NOMO-1 (cell line): Measurements from ENCODE around the gene LINC01488.

Experiments
- DNase-seq, 2 experiments: peaks; one replicate each; lab custom pipeline; 2025; ENCODE audit not compliant: unreplicated experiment in 2 of 2; lab: John Stamatoyannopoulos, UW

LINC01488 gene

DNA sequence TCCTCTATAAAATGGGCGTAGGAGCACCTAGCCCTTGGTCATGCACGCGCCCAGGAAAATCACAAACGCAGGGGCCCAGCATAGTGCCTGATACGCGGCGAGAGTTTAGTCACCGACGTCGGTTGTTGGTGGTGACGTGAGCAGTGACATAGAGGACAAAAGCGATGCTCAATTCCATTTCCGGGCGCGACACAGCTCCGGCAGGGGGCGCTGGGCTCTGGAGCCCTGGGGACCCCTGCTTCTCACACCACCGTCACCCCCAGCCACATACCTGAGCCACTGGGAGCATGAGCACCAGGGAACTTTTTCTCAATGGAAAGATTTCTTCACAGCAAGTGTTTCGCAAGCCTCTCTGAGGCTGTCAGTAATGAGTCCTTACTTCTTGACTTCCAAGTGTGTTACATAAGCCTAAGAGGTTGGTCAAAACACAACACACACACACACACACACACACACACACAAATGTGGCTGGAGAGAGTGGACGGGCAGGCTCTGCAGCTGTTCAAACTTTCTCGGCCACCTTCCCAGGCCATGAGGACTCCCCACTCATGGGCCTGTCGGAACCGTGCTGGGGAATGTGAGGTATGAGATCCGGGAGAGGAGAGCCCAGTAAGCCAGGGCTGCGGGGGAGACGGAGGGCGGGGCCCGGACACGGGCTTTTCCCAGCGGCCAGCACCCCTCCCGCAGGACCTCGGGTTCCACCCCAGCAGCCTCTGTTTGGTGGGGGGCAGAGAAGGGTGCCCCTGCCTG is 36.9 kb upstream of the LINC01488 start:
- peak; percentile 86 to 87 for DNase-seq

- peak; percentile 33 to 72 for DNase-seq
Measured at GRCh38 chr11:69445131-69445470, 36.4 kb upstream of the LINC01488 start.

DNA sequence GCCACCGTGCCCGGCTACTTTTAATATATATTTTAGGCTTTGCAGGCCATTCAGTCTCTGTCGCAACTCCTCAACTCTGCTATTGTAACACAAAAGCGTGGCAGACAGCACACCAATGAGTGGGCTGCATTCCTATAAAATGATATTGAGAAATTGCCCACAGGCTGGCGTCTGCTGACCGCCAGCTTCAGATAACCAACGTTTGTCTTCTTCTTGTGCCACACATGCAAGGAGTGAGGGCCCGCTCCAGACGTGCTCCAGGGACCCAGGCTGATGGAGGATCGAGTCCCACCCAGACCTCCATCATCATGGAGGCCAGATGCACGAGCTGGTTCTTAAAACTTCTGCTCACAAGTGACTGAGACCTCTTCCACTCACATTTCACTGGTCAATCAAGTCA is 35.4 kb upstream of the LINC01488 start:
- DNase-seq, result peak in 1 of 2 experiments; percentile 9

GRCh38 chr11:69447786-69448185 is 33.7 kb upstream of the LINC01488 start:
- no peak for DNase-seq

GRCh38 chr11:69448471-69449284 is 32.8 kb upstream of the LINC01488 start:
- DNase-seq, result no peak

DNA sequence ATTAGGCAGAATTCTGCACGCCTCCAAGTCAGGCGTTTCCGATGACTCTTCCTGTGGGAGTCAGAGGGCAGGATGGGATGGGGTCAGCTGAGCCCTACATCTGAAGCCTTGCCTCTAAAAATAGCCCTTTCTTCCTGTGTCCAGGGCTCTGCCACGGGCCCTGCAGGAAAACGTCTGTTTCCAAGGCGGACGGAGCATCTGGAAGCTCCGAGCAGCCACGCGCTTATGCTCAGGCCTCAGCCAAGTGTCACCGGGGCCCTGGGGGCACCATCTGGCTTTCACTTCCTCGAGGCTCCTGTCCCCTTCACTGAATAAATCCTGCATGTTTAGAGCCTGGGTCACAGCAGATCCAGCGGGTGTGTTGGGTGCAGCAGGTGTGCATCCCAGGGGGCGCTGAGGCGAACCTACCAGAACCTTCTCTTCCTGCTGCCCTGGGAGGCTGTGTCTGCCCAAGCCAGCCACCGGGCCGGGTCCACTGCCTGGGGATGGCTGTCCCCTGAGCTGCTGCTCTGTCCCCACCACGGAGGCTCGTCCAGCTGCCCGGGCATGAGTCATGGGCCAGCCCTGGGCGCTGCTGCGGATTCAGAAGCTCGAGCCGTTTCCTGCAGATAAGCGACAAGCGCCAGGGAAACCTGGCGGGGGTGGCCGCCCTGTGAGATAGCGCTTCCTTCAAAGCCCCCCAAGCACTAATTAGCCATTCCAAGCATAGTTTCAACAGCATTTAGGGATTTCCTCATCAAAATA is 32.0 kb upstream of the LINC01488 start:
- DNase-seq, result peak; percentile 10 to 24

- no peak for DNase-seq
Measured at GRCh38 chr11:69450064-69450856, 31.2 kb upstream of the LINC01488 start.

GRCh38 chr11:69450857-69451220 is 30.6 kb upstream of the LINC01488 start:
- no peak for DNase-seq

GRCh38 chr11:69451289-69451688 is 30.2 kb upstream of the LINC01488 start:
- DNase-seq, result no peak

- no peak for DNase-seq
Measured at GRCh38 chr11:69452206-69452987, 29.1 kb upstream of the LINC01488 start.

- no peak for DNase-seq
Measured at GRCh38 chr11:69453151-69453550, 28.3 kb upstream of the LINC01488 start.

GRCh38 chr11:69454018-69454417 is 27.4 kb upstream of the LINC01488 start:
- DNase-seq, result no peak

- DNase-seq, result no peak
Measured at GRCh38 chr11:69455969-69456368, 25.5 kb upstream of the LINC01488 start.

DNA sequence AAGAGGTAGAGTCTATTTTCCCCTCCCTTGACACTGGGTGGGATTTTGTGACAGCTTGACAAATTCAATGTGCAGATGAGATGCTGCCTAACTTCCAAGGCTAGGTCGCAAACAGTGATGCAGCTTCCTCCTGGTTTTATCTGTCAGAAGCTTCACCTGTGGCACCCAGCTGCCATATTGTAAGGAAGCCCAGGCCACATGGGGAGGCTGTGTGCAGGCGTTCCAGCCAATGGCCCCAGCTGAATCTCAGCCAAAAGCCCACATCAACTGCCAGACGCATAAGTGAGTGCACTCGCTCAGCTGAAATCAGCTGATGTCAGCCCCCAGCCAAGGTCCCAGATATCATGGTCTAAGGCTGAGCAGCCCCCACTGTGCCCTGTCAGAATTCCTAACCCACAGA is 24.8 kb upstream of the LINC01488 start:
- DNase-seq, result no peak

DNA sequence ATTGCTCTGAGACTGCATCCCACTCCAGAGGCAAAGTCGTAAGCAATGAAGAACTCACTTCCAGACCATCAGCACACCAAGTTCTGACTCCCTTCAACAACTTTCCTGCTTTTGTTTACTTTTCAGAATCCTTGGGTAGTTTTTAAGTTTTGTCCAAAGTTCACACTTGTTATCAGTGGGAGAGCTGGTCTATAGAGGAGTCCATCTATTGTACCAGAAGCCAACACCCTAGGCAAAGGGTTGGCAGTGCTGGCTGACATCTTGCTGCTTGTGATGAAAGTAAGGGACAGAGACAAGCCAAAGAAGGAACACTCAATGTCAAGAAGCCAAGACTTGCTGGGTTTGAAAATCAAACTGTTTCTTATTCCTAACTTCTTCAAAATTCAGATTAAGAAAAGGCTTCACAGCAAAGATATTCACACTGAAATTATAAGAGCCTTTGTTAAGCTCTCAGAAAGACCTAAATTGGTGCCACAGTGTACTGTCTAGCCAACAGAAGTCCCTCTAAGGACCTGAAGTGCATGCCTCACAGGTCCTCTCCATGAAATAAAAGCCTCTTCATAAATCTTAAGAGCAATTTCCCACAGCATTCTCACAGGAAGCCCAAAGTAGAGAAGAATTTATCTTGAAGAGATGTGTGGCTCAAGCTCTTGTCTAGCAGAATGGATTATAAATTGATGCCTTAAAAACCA is 21.5 kb upstream of the LINC01488 start:
- no peak for DNase-seq

- no peak for DNase-seq
Measured at GRCh38 chr11:69460540-69461257, 20.8 kb upstream of the LINC01488 start.

DNA sequence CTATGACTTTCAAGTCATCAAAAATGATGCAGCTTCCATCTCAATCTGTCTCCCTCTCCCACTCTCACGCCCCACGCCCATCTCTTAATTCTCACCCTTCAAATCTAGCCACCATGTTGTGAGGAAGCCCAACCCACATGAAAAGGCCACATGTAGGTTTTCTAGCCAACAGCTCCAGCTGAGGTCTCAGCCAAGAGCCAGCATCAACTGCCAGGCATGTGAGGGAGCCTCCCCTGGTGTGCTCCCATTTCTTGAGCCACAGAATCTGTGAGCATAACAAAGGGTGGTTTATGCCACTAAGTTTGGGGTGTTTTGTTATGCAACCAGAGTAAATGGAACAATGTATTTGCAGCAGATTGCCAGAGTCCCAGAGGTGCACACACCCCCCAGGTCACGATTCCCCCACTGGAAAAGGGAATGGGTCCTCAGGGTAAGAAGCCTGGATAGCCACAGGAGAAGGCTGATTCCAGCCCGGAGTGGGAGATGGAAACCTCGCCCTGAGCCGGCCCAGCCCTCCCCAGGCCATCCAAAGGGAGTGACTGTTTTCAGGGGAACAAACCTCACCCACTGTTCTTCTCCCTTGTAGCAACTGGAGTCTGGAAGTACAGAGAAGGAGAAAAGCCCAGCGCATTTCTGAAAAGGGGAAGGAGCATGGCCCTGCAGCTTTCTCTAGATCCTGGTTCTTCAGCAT is 20.0 kb upstream of the LINC01488 start:
- no peak for DNase-seq
